HFFc6 (cell line): ENCODE measurements around the gene PPARG. TPM values are rescaled to one million over a fixed set of nuclear protein-coding genes. Genes with fewer than 3 reads are reported as not detected.

Experiments used
- DNase-seq: peaks from one replicate; pipeline ENCODE4 v3.0.0-alpha.2; 2018
- H3K27ac Mint-ChIP-seq: 2 replicates; pipeline ENCODE4 v1.8.0; 2020; ENCODE audit warnings: mild to moderate bottlenecking, mixed read lengths
- H3K27me3 Mint-ChIP-seq: 2 replicates; pipeline ENCODE4 v1.8.0; 2021; ENCODE audit warnings: mild to moderate bottlenecking, moderate library complexity, mixed read lengths; ENCODE audit not compliant: insufficient read depth
- H3K36me3 Mint-ChIP-seq: 2 replicates; pipeline ENCODE4 v1.8.0; 2021; ENCODE audit warnings: low read depth, mixed read lengths
- H3K4me1 Mint-ChIP-seq: 2 replicates; pipeline ENCODE4 v1.8.0; 2020; ENCODE audit warnings: low read depth, mixed read lengths
- H3K4me3 Mint-ChIP-seq: 2 replicates; pipeline ENCODE4 v1.8.0; 2020; ENCODE audit warnings: mild to moderate bottlenecking, moderate library complexity, mixed read lengths
- H3K9me3 Mint-ChIP-seq: 2 replicates; pipeline ENCODE4 v1.8.0; 2020; ENCODE audit warnings: mild to moderate bottlenecking, mixed read lengths
- total RNA-seq, 6 experiments: library from RNA; stranded (reverse); fragmentation: NEBNext Ultra II Directional; extraction: Animal tissue kit (Norgen Biotek cat#: 25700); gene quantifications; 2 replicates in 1 of 6; 3 replicates in 5 of 6; pipeline ENCODE4 v1.2.3, GENCODE V29; 2021
- TF ChIP-seq, protein P1 (sequence below): fragments of 200-600 bp; sonication (generic); IDR thresholded peaks from 2 replicates; pipeline ENCODE4 v1.5.0; 2021; ENCODE audit warnings: antibody characterized with exemption, mild to moderate bottlenecking

PPARG gene
- total RNA-seq, 6 experiments from 2014 or later, result 3.7 to 4.8 (median 4.0) TPM

GRCh38 chr3:12458901-12459300, 170.0 kb downstream of the PPARG start:
- Mint-ChIP-seq H3K27me3 (peaks cover 7% of the 10 kb centered on the region), H3K27ac (no peak overlapping the region), H3K4me3 (no peak overlapping the region), H3K9me3 (no peaks in the 10 kb centered on the region), H3K4me1 (peaks cover 25% of the 10 kb centered on the region), H3K36me3 (no peaks in the 10 kb centered on the region)
- TF ChIP-seq, protein P1, sequence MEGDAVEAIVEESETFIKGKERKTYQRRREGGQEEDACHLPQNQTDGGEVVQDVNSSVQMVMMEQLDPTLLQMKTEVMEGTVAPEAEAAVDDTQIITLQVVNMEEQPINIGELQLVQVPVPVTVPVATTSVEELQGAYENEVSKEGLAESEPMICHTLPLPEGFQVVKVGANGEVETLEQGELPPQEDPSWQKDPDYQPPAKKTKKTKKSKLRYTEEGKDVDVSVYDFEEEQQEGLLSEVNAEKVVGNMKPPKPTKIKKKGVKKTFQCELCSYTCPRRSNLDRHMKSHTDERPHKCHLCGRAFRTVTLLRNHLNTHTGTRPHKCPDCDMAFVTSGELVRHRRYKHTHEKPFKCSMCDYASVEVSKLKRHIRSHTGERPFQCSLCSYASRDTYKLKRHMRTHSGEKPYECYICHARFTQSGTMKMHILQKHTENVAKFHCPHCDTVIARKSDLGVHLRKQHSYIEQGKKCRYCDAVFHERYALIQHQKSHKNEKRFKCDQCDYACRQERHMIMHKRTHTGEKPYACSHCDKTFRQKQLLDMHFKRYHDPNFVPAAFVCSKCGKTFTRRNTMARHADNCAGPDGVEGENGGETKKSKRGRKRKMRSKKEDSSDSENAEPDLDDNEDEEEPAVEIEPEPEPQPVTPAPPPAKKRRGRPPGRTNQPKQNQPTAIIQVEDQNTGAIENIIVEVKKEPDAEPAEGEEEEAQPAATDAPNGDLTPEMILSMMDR, result 0 out of 2 replicates have a peak, but pooled peaks have one; percentile 12
- DNase-seq, result no peak

GRCh38 chr3:12460127-12460526, 171.3 kb downstream of the PPARG start:
- H3K27ac Mint-ChIP-seq, result no peak overlapping the region
- H3K27me3 Mint-ChIP-seq, result peaks cover 15% of the 10 kb centered on the region
- no peaks in the 10 kb centered on the region for H3K36me3 Mint-ChIP-seq
- DNase-seq, result no peak
- no peak overlapping the region for H3K4me3 Mint-ChIP-seq
- H3K9me3 Mint-ChIP-seq, result no peaks in the 10 kb centered on the region
- H3K4me1 Mint-ChIP-seq, result peaks cover 13% of the 10 kb centered on the region
- TF ChIP-seq, protein P1, result no peak

- TF ChIP-seq, protein P1, result no peak
- peaks cover 15% of the 10 kb centered on the region for H3K27me3 Mint-ChIP-seq
- H3K4me1 Mint-ChIP-seq, result peaks cover 7% of the 10 kb centered on the region
- H3K4me3 Mint-ChIP-seq, result no peak overlapping the region
- H3K36me3 Mint-ChIP-seq, result no peaks in the 10 kb centered on the region
- DNase-seq, result peak; percentile 30
- H3K9me3 Mint-ChIP-seq, result no peaks in the 10 kb centered on the region
- no peak overlapping the region for H3K27ac Mint-ChIP-seq
Observed at GRCh38 chr3:12461097-12461649, 172.3 kb downstream of the PPARG start.

GRCh38 chr3:12462159-12462947, 173.5 kb downstream of the PPARG start:
- H3K27me3 Mint-ChIP-seq, result peaks cover 13% of the 10 kb centered on the region
- no peaks in the 10 kb centered on the region for H3K36me3 Mint-ChIP-seq
- peaks cover 7% of the 10 kb centered on the region for H3K4me1 Mint-ChIP-seq
- TF ChIP-seq, protein P1, result no peak
- no peaks in the 10 kb centered on the region for H3K9me3 Mint-ChIP-seq
- DNase-seq, result no peak
- no peak overlapping the region for H3K4me3 Mint-ChIP-seq
- no peak overlapping the region for H3K27ac Mint-ChIP-seq

DNA sequence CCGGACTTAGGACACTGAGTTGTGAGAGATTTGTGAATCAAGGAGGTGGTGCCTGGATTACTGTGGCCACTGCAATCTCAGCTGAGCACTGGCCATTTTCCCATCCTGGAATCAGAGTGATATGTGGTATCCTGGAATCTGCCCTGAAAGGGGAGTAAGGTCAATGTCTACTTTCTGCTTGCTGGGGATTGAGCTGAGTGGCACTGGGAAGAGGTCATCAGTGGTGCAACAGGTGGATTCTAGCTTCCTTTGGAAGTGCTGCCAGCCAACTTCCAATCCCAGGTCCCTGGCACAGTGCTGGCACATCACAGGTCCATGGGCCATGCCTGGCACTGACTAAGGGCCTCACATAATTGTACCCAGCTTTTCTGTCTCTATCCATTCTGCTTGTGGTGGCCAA, 174.8 kb downstream of the PPARG start:
- no peak overlapping the region for H3K4me3 Mint-ChIP-seq
- no peaks in the 10 kb centered on the region for H3K9me3 Mint-ChIP-seq
- peaks cover 7% of the 10 kb centered on the region for H3K4me1 Mint-ChIP-seq
- TF ChIP-seq, protein P1, result no peak
- H3K36me3 Mint-ChIP-seq, result no peaks in the 10 kb centered on the region
- peaks cover 14% of the 10 kb centered on the region for H3K27me3 Mint-ChIP-seq
- no peak for DNase-seq
- no peak overlapping the region for H3K27ac Mint-ChIP-seq
